ENCODE measurements around the gene ARSG. TPM values are rescaled to one million over a fixed set of nuclear protein-coding genes. Genes with fewer than 3 reads are reported as not detected.

ARSG gene
- total RNA-seq, 1 donor, result 7.6 TPM

GRCh38 chr17:68424203-68424602 lies 132.9 kb downstream of the ARSG start:
- TF ChIP-seq, protein P1, sequence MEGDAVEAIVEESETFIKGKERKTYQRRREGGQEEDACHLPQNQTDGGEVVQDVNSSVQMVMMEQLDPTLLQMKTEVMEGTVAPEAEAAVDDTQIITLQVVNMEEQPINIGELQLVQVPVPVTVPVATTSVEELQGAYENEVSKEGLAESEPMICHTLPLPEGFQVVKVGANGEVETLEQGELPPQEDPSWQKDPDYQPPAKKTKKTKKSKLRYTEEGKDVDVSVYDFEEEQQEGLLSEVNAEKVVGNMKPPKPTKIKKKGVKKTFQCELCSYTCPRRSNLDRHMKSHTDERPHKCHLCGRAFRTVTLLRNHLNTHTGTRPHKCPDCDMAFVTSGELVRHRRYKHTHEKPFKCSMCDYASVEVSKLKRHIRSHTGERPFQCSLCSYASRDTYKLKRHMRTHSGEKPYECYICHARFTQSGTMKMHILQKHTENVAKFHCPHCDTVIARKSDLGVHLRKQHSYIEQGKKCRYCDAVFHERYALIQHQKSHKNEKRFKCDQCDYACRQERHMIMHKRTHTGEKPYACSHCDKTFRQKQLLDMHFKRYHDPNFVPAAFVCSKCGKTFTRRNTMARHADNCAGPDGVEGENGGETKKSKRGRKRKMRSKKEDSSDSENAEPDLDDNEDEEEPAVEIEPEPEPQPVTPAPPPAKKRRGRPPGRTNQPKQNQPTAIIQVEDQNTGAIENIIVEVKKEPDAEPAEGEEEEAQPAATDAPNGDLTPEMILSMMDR (IDR thresholded peaks at IDR 0.05; ENCODE audit: extremely low read depth, low read depth, low read length), result no peak
- Histone ChIP-seq H3K79me2 (ENCODE audit: insufficient read depth, low read length) (no peaks in the 10 kb centered on the region), H3K4me2 (ENCODE audit: insufficient read depth, low read length) (no peak overlapping the region), H4K20me1 (ENCODE audit: insufficient read depth, low read length) (peaks cover 5% of the 10 kb centered on the region), H3K27me3 (ENCODE audit: insufficient read depth, low read length) (no peaks in the 10 kb centered on the region), H3K4me1 (ENCODE audit: insufficient read depth, low read length) (no peaks in the 10 kb centered on the region), H2AFZ (ENCODE audit: low read length) (no peak overlapping the region), H3K27ac (ENCODE audit: low read depth, low read length) (no peak overlapping the region), H3K9me3 (ENCODE audit: low read depth, low read length) (no peaks in the 10 kb centered on the region), H3K36me3 (ENCODE audit: insufficient read depth, low read length) (peaks cover 81% of the 10 kb centered on the region), H3K4me3 (ENCODE audit: insufficient read depth, low read length) (no peak overlapping the region)
- no peak for DNase-seq (ENCODE audit: insufficient read length, low spot score, missing footprints)

DNA sequence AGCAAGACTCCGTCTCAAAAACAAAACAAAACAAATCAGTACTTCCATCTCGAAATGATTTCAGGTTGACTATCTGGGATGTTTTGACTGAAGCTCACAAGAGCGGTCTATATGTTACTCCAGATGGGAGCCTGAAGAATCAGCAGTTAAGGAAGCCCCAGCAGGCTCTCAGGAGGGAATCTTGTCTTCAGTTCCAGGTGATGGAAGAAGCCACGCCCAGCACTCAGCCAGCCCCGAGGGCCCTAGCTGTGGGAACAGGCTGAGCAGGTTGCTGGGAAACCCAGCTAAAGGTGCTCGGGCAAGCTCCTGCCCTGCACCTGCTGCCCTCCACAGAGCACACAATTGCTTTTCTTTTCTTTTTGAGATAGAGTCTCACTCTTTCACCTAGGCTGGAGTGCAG lies 133.6 kb downstream of the ARSG start:
- no peak overlapping the region for H3K4me2 ChIP-seq (ENCODE audit: insufficient read depth, low read length)

DNA sequence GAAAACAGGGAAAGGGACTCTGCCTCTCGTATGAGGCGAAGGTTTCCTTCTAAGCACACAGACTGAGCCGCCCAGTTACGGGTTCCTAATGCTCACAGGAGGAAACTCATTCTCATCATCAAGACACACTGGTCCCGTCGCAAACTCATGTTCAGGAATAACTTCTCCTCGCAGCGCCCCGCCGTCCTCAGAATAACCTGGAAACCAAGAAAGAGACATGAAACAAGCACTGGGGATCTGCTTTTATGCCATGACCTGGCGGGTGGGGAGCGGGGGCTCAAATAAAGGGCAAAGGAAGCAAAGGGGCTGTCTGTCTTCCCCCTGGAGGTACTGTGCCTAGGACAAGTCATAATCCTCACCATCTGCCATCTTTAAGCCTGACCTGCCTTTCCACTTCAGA lies 134.7 kb downstream of the ARSG start:
- H3K27me3 ChIP-seq (ENCODE audit: insufficient read depth, low read length), result no peaks in the 10 kb centered on the region
- no peak overlapping the region for H2AFZ ChIP-seq (ENCODE audit: low read length)
- H3K9me3 ChIP-seq (ENCODE audit: low read depth, low read length), result no peaks in the 10 kb centered on the region
- DNase-seq (ENCODE audit: insufficient read length, low spot score, missing footprints), result no peak
- H3K4me3 ChIP-seq (ENCODE audit: insufficient read depth, low read length), result no peak overlapping the region
- TF ChIP-seq, protein P1 (IDR thresholded peaks at IDR 0.05; ENCODE audit: extremely low read depth, low read depth, low read length), result no peak
- H3K4me2 ChIP-seq (ENCODE audit: insufficient read depth, low read length), result no peak overlapping the region
- H3K79me2 ChIP-seq (ENCODE audit: insufficient read depth, low read length), result no peaks in the 10 kb centered on the region
- no peak overlapping the region for H3K27ac ChIP-seq (ENCODE audit: low read depth, low read length)
- H3K36me3 ChIP-seq (ENCODE audit: insufficient read depth, low read length), result peaks cover 83% of the 10 kb centered on the region
- peaks cover 5% of the 10 kb centered on the region for H4K20me1 ChIP-seq (ENCODE audit: insufficient read depth, low read length)
- no peaks in the 10 kb centered on the region for H3K4me1 ChIP-seq (ENCODE audit: insufficient read depth, low read length)

More for the DNA sequence above, 133.6 kb downstream of the ARSG start:
- Histone ChIP-seq H3K27me3 (ENCODE audit: insufficient read depth, low read length) (no peaks in the 10 kb centered on the region), H3K9me3 (ENCODE audit: low read depth, low read length) (no peaks in the 10 kb centered on the region), H3K79me2 (ENCODE audit: insufficient read depth, low read length) (no peaks in the 10 kb centered on the region), H4K20me1 (ENCODE audit: insufficient read depth, low read length) (peaks cover 5% of the 10 kb centered on the region), H3K36me3 (ENCODE audit: insufficient read depth, low read length) (peaks cover 83% of the 10 kb centered on the region), H3K27ac (ENCODE audit: low read depth, low read length) (no peak overlapping the region), H3K4me1 (ENCODE audit: insufficient read depth, low read length) (no peaks in the 10 kb centered on the region), H3K4me3 (ENCODE audit: insufficient read depth, low read length) (no peak overlapping the region), H2AFZ (ENCODE audit: low read length) (no peak overlapping the region)
- DNase-seq (ENCODE audit: insufficient read length, low spot score, missing footprints), result peak; percentile 73
- TF ChIP-seq, protein P1 (IDR thresholded peaks at IDR 0.05; ENCODE audit: extremely low read depth, low read depth, low read length), result no peak

GRCh38 chr17:68427575-68427974 lies 136.3 kb downstream of the ARSG start:
- H3K4me1 ChIP-seq (ENCODE audit: insufficient read depth, low read length), result no peaks in the 10 kb centered on the region
- DNase-seq (ENCODE audit: insufficient read length, low spot score, missing footprints), result peak; percentile 38
- H3K27me3 ChIP-seq (ENCODE audit: insufficient read depth, low read length), result no peaks in the 10 kb centered on the region
- H3K9me3 ChIP-seq (ENCODE audit: low read depth, low read length), result no peaks in the 10 kb centered on the region
- no peak overlapping the region for H2AFZ ChIP-seq (ENCODE audit: low read length)
- no peaks in the 10 kb centered on the region for H3K79me2 ChIP-seq (ENCODE audit: insufficient read depth, low read length)
- no peak overlapping the region for H3K27ac ChIP-seq (ENCODE audit: low read depth, low read length)
- peaks cover 89% of the 10 kb centered on the region for H3K36me3 ChIP-seq (ENCODE audit: insufficient read depth, low read length)
- H3K4me2 ChIP-seq (ENCODE audit: insufficient read depth, low read length), result no peak overlapping the region
- H3K4me3 ChIP-seq (ENCODE audit: insufficient read depth, low read length), result no peak overlapping the region
- H4K20me1 ChIP-seq (ENCODE audit: insufficient read depth, low read length), result peaks cover 5% of the 10 kb centered on the region
- TF ChIP-seq, protein P1 (IDR thresholded peaks at IDR 0.05; ENCODE audit: extremely low read depth, low read depth, low read length), result no peak
